ENCODE data around the gene TMEM151B.
A peak's percentile ranks its signal among the peaks of the same experiment; 100 is the strongest.

TMEM151B gene

DNA sequence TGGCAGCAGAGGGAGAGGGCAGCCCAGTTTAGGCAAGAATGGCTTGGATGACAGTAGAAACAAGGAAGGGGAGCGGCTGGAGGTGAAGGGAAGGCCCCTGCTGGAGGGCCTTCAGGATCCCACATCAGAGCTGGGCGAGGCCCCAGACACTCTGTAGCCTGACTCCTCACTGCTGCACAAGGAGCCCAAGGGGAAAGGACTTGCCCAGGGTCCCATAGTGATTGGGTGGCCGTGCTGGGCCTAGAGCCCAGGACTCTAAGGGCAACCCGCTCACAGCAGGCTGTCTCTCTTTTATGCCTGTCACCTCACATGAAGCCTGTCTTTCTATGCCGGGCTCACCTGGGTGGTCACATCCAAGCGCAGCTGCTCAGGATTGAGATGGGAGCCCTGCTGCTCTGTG is 33.6 kb downstream of the TMEM151B start:
- Histone ChIP-seq H3K9me3 (replicated peaks in 1 of 11) (no peaks in the 10 kb centered on the region), H3K4me3 (no peak overlapping the region), H3K27ac (no peak overlapping the region), H3K4me1 (peaks cover 0 to 17% (median 0%) of the 10 kb centered on the region in 10 experiments; a peak in 7 of 20 replicates), H3K36me3 (peaks cover 88 to 100% (median 92%) of the 10 kb centered on the region in 11 experiments), H3K9ac (no peak overlapping the region), H3K4me2 (no peak overlapping the region), H4K20me1 (peaks cover 0 to 70% (median 17%) of the 10 kb centered on the region in 11 experiments; a peak in 16 of 22 replicates), H3K27me3 (peaks cover 4 to 17% (median 8%) of the 10 kb centered on the region in 11 experiments)
- no peak for TF ChIP-seq Cebpa-rat (IDR thresholded peaks at IDR 0.05)

DNA sequence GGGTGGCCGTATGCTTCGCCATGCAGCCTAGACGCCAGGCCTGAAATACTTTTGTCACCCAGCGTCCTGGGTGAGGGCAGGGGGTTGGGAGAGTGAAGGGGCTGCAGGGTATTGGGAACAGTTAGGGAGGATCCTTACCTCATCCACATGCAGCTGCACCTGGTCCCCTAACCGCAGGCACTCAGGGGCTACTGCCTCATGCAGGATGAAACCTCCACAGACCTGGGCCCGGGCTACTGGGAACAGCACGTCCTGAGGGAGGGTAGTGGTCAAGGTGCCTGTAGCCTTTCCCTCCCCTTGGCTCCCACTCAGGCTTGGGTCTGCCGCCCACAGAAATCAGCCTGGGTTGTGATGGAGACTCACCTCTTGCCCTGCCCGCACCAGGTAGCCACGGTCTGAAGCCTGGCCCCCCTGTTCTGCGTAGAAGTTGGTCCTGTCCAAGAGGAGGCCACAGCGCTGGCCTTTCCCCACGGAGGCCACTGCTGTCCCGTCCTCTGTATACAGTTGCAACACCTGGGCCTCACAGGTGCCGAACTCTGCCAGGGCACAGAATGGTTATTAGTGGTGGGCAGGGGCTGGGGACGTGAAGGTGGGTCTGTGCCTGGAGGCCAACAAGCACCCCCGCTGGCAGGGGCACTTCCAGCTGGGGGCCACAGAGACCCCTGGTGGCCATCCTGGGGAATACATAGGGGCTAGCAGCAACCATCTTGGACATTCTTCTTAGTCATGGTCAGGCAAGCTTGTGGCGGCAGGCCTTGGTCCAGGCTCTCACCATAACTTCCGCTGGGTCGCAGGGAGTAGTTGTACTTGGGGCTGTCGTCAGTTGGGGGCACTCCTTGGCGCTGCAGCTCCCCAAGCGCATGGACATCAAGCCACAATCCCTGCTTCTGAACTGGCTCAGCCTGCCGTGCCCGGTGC is 34.3 kb downstream of the TMEM151B start:
- peak overlapping the region in 4 of 11 experiments; percentile 9 to 63 (median 33); a peak in 6 of 22 replicates for H3K27ac ChIP-seq
- H3K9ac ChIP-seq: no peak overlapping the region
- no peaks in the 10 kb centered on the region for H3K9me3 ChIP-seq (replicated peaks in 1 of 11)
- TF ChIP-seq Cebpa-rat (IDR thresholded peaks at IDR 0.05): no peak
- H3K27me3 ChIP-seq: peaks cover 0 to 10% (median 1%) of the 10 kb centered on the region in 11 experiments; a peak in 14 of 22 replicates
- peaks cover 0 to 17% (median 0%) of the 10 kb centered on the region in 10 experiments; a peak in 7 of 20 replicates for H3K4me1 ChIP-seq
- no peak overlapping the region for H3K4me3 ChIP-seq
- H3K4me2 ChIP-seq: no peak overlapping the region
- peaks cover 0 to 63% (median 10%) of the 10 kb centered on the region in 11 experiments; a peak in 12 of 22 replicates for H4K20me1 ChIP-seq
- H3K36me3 ChIP-seq: peaks cover 88 to 100% (median 97%) of the 10 kb centered on the region in 11 experiments

DNA sequence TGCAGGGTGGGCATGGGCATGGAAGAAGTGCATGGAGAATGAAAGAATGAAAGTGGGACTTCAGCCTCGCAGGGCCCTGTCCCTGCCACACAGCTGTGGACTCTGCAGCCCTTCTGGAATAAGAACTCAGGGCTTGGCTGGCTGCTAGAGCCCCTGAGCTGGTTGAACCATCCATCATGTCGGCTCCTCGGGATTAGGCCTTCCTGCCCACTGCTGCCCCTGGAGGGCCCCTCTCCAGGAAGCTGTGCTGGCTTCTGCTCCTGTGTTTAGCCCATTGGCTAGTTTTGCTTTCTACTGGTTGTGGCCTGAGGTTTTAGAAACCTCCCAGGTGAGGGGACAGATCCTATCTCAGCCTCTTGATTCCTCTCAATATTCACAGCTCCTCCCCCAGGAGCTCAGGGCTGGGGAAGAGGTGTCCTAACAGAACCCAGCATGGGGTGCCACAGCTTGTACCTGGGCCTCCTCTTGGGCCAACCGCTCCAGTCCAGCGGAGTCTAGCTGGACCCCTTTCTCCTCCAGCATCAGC is 35.0 kb downstream of the TMEM151B start:
- H3K9me3 ChIP-seq (replicated peaks in 1 of 11): no peaks in the 10 kb centered on the region
- peaks cover 0 to 7% (median 0%) of the 10 kb centered on the region in 11 experiments; a peak in 1 of 22 replicates for H3K27me3 ChIP-seq
- H3K36me3 ChIP-seq: peaks cover 90 to 100% (median 99%) of the 10 kb centered on the region in 11 experiments
- H3K4me2 ChIP-seq: no peak overlapping the region
- H3K4me3 ChIP-seq: no peak overlapping the region
- H3K27ac ChIP-seq: peak overlapping the region in 4 of 11 experiments; percentile 9 to 63 (median 33); a peak in 6 of 22 replicates
- H3K4me1 ChIP-seq: peaks cover 0 to 17% (median 0%) of the 10 kb centered on the region in 10 experiments; a peak in 7 of 20 replicates
- H3K9ac ChIP-seq: no peak overlapping the region
- TF ChIP-seq Cebpa-rat (IDR thresholded peaks at IDR 0.05): no peak
- peaks cover 0 to 55% (median 10%) of the 10 kb centered on the region in 11 experiments; a peak in 10 of 22 replicates for H4K20me1 ChIP-seq

DNA sequence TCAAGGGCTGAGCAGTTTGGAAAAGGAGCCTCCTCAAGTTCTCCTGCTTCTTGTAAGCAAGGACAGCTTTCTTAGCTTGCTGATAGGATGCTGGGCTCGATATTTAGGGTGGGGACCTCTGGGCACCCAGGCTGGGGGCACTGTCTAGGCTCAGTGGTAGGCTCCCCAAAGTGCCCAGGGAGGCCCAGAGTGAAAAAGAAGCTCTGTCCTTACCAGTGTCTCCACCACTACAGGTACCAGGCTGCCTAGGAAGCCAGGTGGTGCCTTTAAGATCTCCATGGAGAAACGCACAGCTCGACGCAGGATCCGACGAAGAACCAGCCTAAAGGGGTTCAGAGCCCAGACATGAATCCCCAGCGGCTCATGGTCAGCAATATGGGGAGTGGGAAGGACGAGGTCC is 36.5 kb downstream of the TMEM151B start:
- Histone ChIP-seq H3K9me3 (replicated peaks in 1 of 11) (no peaks in the 10 kb centered on the region), H4K20me1 (peaks cover 0 to 41% (median 10%) of the 10 kb centered on the region in 11 experiments; a peak in 9 of 22 replicates), H3K4me2 (no peak overlapping the region), H3K9ac (0 out of 22 replicates have a peak overlapping the region, but pooled peaks of 1 of the 11 experiments have one; percentile 11), H3K4me1 (peaks cover under 1 to 17% (median 5%) of the 10 kb centered on the region in 10 experiments; a peak in 19 of 20 replicates), H3K27me3 (no peaks in the 10 kb centered on the region), H3K27ac (no peak overlapping the region), H3K36me3 (peaks cover 95 to 100% (median 100%) of the 10 kb centered on the region in 11 experiments), H3K4me3 (no peak overlapping the region)
- no peak for TF ChIP-seq Cebpa-rat (IDR thresholded peaks at IDR 0.05)

GRCh38 chr6:44307217-44307616 is 37.0 kb downstream of the TMEM151B start:
- H3K27ac ChIP-seq: no peak overlapping the region
- H3K36me3 ChIP-seq: peaks cover 92 to 100% (median 98%) of the 10 kb centered on the region in 11 experiments
- H3K9ac ChIP-seq: no peak overlapping the region

GRCh38 chr6:44309092-44309491 is 38.8 kb downstream of the TMEM151B start:
- TF ChIP-seq Cebpa-rat (IDR thresholded peaks at IDR 0.05): no peak
- Histone ChIP-seq H4K20me1 (peaks cover 0 to 19% (median 4%) of the 10 kb centered on the region in 11 experiments; a peak in 10 of 22 replicates), H3K9ac (peak overlapping the region in 1 of 11 experiments; percentile 9; a peak in 1 of 22 replicates), H3K9me3 (replicated peaks in 1 of 11) (no peaks in the 10 kb centered on the region), H3K4me1 (peaks cover 9 to 16% (median 11%) of the 10 kb centered on the region in 10 experiments), H3K27ac (no peak overlapping the region), H3K36me3 (peaks cover 73 to 82% (median 79%) of the 10 kb centered on the region in 11 experiments), H3K4me2 (no peak overlapping the region), H3K4me3 (no peak overlapping the region), H3K27me3 (no peaks in the 10 kb centered on the region)

More at GRCh38 chr6:44307217-44307616, 37.0 kb downstream of the TMEM151B start:
- Histone ChIP-seq H3K27me3 (no peaks in the 10 kb centered on the region), H3K4me3 (no peak overlapping the region), H3K4me1 (peaks cover 6 to 17% (median 8%) of the 10 kb centered on the region in 10 experiments), H3K9me3 (replicated peaks in 1 of 11) (no peaks in the 10 kb centered on the region), H4K20me1 (peaks cover 0 to 36% (median 10%) of the 10 kb centered on the region in 11 experiments; a peak in 12 of 22 replicates), H3K4me2 (no peak overlapping the region)
- no peak for TF ChIP-seq Cebpa-rat (IDR thresholded peaks at IDR 0.05)

- H3K27ac ChIP-seq: no peak overlapping the region
- peaks cover 68 to 77% (median 74%) of the 10 kb centered on the region in 11 experiments for H3K36me3 ChIP-seq
- H3K4me2 ChIP-seq: no peak overlapping the region
- TF ChIP-seq Cebpa-rat (IDR thresholded peaks at IDR 0.05): no peak
- H3K9ac ChIP-seq: no peak overlapping the region
- no peak overlapping the region for H3K4me3 ChIP-seq
- peaks cover 0 to 14% (median 0%) of the 10 kb centered on the region in 11 experiments; a peak in 6 of 22 replicates for H4K20me1 ChIP-seq
- no peaks in the 10 kb centered on the region for H3K27me3 ChIP-seq
- peaks cover 9 to 16% (median 11%) of the 10 kb centered on the region in 10 experiments for H3K4me1 ChIP-seq
- no peaks in the 10 kb centered on the region for H3K9me3 ChIP-seq (replicated peaks in 1 of 11)
These were observed 39.4 kb downstream of the TMEM151B start for GRCh38 chr6:44309631-44310030.

DNA sequence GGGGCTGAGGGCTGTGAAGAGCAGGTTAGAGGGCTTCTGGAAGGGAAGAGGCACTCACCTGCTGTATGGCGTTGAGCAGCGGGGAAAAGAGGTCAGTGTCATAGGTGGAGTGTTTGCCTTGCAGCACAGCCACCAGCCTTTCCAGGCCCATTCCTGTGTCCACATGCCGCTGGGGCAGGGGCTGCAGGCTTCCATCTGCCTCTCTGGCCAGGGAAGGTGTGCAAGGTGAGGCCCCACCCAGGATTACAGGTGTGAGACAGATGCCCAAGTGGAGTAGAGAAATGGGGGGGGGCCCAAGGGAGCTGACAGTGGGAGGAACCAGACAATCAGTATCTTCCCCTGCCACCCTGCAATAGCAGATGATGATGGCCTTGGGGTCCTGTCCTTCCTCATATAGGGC is 40.0 kb downstream of the TMEM151B start:
- no peak for TF ChIP-seq Cebpa-rat (IDR thresholded peaks at IDR 0.05)
- Histone ChIP-seq H3K27ac (no peak overlapping the region), H3K9ac (no peak overlapping the region), H3K4me3 (no peak overlapping the region), H3K4me2 (no peak overlapping the region), H3K4me1 (peaks cover 9 to 16% (median 12%) of the 10 kb centered on the region in 10 experiments), H3K36me3 (peaks cover 62 to 71% (median 68%) of the 10 kb centered on the region in 11 experiments), H3K9me3 (replicated peaks in 1 of 11) (no peaks in the 10 kb centered on the region), H3K27me3 (no peaks in the 10 kb centered on the region), H4K20me1 (peaks cover 0 to 14% (median 0%) of the 10 kb centered on the region in 11 experiments; a peak in 6 of 22 replicates)

All from BLaER1 treated with 17β-estradiol and CSF1 and Interleukin-3, amounts not matched to agents 10 nM and 100 nM (cell line).